Measurements from ENCODE around the gene HSPB7.
A peak's percentile ranks its signal among the peaks of the same experiment; 100 is the strongest.
"Not testable (repeated sequence)": the region's sequence is repeated elsewhere in the genome, so short reads cannot be mapped to it uniquely, and the experiment has no call there.

Gene HSPB7

DNA sequence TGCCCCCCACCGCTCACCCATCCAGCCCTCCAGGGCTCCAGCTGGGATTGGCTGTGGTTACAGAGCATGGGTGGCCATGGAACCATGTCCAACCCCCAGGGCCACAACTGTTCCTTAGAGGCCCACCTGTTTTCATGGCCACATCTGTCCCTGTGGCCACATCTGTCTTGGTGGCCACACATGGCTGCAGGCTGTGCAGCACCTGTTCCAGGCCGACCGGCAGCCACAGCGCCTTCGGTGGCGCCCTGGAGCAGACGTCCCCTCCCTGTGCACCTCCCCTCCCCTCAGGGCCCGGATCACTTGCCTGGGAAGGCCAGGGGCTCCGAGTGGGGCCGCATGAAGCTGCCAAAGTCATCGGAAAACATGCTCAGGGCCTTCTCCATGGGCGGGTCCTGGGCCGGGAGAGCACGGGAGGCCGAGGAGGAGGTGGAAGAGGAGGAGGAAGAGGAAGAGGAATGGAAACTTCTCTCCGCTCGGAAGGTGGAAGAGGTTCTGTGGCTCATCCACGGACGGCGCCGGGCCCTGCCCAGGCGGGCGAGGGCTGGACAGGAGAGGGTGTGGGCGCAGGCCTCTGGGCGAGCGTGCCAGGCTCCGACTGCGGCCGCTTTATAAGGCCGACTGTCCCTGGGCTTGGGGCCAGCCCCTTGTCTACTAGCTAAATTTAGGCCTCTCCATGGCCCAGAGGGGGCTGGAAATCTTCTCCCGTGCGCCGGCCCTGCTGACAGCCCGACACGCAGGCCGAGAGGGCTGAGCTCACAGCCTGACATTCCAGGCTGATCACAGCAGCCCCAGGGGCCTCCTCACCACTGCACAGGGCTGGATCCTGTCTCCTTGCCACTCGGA, at the start of gene HSPB7:
TSS of gene HSPB7 (minus strand) at position 583 of the 843 bp plus-strand sequence. CDS start at position 503, 80 bp downstream.
- DNase-seq (ENCODE audit: insufficient read length, low spot score) = no peak
- no peak for FAIRE-seq

DNA sequence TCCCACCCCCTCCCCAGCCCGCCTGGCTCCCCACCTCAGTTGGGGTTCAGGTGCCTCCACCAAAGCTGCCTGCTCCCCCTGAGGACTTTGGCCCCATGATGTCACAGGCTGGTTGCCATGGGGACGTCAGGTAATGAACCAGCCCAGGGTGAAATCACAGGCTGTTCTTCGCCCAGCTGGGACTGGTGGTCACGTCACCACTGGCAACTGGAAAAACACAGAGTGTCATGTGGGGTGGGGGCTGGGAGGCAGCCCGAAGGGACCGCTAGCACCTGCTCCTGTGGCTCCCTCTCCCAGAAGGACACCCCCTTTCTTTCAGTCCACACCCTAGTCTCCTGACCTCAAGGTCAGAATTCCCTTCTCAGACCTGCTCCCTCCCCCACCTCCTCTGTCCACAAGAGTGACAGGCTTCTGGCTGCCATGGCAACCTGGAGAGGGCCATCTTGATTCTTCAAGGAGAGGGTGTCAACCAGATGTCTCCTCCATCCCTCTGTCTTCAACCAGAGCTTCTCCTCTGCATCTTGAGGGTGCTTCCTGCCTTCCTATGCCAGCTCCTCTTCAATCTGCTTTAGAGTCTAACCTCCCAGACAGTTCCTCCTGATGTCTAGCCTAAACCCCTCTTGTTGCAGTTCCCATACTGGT, 49.4 kb upstream of the HSPB7 start:
- no peak for FAIRE-seq
- DNase-seq (ENCODE audit: insufficient read length, low spot score) = no peak

GRCh38 chr1:16066245-16066644, 48.4 kb upstream of the HSPB7 start:
- DNase-seq (ENCODE audit: insufficient read length, low spot score) (no peak), FAIRE-seq (no peak)

GRCh38 chr1:16065269-16065576, 47.4 kb upstream of the HSPB7 start:
- no peak for DNase-seq (ENCODE audit: insufficient read length, low spot score)
- FAIRE-seq = no peak

DNA sequence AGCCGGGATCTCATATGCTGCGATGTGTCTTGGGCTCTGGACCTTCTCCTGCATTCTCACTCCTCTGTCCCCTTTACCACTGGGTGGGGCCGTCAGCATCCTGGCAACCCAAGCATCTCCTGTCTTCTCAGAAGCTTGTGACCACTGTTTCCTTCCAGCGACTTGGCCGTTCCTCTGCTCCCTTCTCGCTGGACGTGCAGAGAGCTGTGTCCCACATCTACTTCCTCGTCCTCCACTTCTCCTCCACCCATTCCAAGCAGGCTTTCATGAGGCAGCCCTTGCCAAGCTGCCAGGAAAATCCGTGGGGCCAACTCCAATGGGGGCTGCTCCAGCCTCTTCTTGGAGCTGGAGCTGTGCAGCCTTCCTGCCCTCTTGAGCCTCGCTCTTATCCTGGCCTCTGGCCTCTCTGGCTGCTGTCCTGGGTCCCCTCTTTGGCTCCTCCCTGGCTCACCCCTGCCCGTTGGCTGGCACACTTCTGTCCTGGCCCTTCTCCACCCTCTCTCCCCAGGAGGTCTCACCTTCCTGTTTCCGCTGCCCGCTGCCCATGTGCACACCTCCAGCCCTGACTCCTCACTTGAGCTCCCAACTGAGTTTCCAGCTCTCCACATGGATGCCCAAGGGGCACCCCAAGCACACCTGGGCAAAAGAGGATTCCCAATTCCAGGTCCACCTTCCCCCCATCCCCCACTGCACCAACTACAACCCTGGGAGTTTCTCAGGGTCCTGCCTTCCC, 46.9 kb upstream of the HSPB7 start:
- FAIRE-seq = no peak
- no peak for DNase-seq (ENCODE audit: insufficient read length, low spot score)

GRCh38 chr1:16063921-16064320, 46.1 kb upstream of the HSPB7 start:
- FAIRE-seq = no peak

GRCh38 chr1:16063226-16063829, 45.5 kb upstream of the HSPB7 start:
- DNase-seq (ENCODE audit: insufficient read length, low spot score) (no peak), FAIRE-seq (no peak)

More at GRCh38 chr1:16063921-16064320, 46.1 kb upstream of the HSPB7 start:
- DNase-seq (ENCODE audit: insufficient read length, low spot score) = no peak

- not testable (repeated sequence) for FAIRE-seq; DNase-seq (ENCODE audit: insufficient read length, low spot score)
These were observed 44.8 kb upstream of the HSPB7 start for GRCh38 chr1:16062687-16063075.

DNA sequence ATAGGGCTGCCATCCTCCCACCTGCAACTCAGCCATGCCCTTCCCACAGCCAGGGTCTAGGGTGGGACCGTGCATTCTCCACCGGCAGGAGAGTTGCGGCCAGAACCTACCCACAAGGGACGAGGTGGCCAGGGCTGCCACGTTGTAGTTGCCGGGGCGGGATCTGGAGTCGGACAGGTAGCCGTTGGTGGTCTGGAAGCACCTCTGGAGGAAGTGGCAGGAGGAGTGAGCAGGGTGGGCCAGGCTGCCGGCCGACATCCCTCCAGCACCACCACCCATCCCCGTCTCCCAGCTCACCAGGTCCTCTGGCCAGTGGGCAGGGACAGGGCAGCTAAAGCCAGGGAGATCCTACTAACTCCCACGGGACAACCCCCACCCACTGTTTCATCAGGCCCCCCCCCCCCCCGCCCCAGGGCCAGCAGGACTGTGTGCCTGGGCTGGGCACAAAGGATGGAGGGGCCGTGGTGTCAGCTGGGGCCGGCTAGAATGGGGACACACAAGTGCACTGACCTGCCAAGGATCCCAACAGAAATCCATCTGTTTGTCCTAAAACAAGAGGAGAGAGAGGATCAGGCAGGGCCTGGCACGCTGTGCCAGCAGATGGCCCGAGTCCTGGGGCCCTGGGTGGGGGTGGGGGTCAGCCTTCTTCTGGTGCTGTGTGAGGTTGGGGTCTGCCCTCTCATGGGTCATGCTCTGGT, 44.3 kb upstream of the HSPB7 start:
- not testable (repeated sequence) for DNase-seq (ENCODE audit: insufficient read length, low spot score); FAIRE-seq

DNA sequence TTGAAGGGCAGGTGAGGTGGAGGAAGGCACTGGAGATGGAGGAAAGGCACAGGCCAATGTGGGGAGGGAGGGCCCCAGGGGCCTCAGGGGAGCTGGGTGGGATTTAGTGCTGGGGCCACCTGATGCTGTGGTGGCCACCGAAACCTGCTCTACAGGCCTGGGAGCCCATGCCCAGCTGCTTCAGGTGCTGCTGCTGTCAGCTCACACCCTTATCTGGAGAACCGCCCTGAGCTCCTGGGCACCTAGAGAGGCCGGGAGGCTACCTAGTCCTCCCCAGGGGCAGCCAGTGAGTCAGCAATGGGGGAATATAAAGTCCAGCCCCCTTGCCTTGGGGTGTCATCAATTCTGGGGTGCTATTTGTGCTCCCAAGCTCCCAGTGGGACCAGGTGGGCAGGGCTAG, 43.4 kb upstream of the HSPB7 start:
- no peak for DNase-seq (ENCODE audit: insufficient read length, low spot score)
- FAIRE-seq = no peak

GRCh38 chr1:16058394-16059120, 40.7 kb upstream of the HSPB7 start:
- FAIRE-seq; DNase-seq (ENCODE audit: insufficient read length, low spot score): not testable (repeated sequence)

GRCh38 chr1:16057314-16057915, 39.6 kb upstream of the HSPB7 start:
- not testable (repeated sequence) for FAIRE-seq; DNase-seq (ENCODE audit: insufficient read length, low spot score)

GRCh38 chr1:16056521-16056912, 38.7 kb upstream of the HSPB7 start:
- DNase-seq (ENCODE audit: insufficient read length, low spot score); FAIRE-seq: not testable (repeated sequence)

DNA sequence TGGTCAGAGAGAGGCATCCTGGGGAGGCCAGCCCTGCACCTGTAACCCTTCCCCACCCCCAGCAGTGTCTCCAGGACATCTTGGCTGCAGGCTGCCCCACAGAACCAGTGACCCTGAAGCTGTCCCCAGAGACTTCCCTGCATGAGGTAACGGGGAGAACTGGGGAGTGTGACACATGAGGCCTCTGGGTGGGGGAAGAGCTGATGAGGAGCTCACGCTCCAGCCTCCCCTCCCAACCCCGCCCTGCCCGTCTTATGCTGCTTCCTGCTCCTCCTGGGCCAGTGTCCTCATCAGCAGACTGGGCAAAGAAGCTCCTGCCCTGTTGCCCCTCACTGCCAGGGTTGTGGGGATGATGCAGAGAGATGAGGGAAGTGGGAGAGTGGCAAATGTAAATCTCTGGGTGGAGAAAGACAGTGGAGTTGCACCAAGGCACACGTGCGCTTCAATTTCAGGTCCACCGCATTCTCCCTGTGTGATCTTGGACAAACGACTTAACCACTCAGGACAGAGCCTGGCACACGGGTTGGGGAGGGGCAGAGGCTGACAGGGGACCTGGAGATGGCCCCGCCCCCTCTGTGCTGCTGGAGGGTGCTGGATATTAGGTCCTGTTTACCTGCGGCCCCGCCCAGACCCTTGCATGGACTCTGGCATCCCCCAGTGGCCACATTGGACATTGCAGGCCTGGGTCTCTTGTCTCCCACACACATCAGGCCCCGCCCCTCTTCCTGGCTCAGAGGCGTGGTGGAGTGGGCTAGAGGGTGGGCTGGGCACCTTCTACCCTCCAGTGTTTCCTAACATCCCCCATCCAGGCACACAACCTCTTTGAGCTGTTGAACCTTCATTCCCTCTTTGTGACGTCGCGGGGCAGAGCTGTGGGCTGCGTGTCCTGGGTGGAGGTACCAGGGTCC, 38.0 kb upstream of the HSPB7 start:
- FAIRE-seq (peak; percentile 89), DNase-seq (ENCODE audit: insufficient read length, low spot score) (peak; percentile 97)

- DNase-seq (ENCODE audit: insufficient read length, low spot score) (no peak), FAIRE-seq (no peak)
These were observed 37.0 kb upstream of the HSPB7 start for GRCh38 chr1:16054598-16055540.

DNA sequence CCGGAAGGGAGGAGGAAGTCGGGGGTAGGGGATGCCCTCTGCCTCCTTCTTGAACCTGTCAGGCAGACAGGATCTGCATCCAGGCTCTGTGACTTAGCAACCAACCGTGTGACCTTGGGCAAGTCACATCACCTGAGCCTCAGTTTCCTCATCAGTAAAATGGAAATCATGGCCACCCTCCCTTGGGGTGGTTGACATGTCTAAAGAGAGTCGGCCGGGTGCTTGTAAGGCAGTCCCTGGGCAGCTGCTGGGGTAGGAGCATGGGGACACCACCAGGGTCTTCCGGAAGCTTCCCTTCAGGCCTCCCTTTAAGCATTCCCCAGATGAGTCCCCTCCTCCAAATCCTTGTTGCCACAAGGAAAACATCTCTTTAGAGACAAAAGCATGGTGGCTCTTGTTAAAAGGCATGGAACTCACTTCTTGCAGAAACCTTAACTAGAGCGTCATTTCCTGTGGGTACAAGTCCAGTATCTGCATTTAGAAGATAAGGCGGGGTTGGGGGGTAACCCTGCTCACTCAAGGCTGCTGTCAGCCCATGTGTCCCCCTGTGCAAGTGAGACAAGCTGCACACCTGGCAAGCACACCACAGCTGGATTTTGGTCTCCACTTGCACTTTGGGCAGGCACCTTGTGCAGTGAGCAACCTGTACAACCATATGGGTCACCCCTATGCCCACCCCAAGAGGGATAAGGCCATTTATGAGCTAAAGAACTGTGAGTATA, 36.1 kb upstream of the HSPB7 start:
- no peak for DNase-seq (ENCODE audit: insufficient read length, low spot score)
- FAIRE-seq = no peak

DNA sequence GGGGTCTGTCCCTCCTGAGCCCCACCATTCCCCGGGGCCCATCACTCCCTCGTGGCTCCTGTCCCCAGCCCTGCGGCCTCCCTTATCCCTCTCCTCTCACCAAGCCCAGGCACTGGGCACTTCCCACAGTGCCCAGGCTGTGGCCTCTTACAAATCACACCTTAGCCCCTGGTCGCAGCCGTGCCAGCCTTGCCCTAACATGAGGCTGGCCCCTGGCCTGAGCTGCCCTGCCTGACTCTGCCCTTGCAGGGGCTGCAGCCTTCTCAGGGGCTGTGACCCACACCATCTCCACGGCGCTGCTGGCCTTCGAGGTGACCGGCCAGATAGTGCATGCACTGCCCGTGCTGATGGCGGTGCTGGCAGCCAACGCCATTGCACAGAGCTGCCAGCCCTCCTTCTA, 34.1 kb upstream of the HSPB7 start:
- DNase-seq (ENCODE audit: insufficient read length, low spot score); FAIRE-seq: not testable (repeated sequence)

All from GM19239 (cell line).